Superior temporal gyrus (tissue), 1 donor: ENCODE results near the gene KCNH1.
A peak's percentile ranks its signal among the peaks of the same experiment; 100 is the strongest.

Source experiments
- DNase-seq: peaks from one replicate; pipeline ENCODE4 v3.0.0-alpha.2; 2016; ENCODE audit errors: extremely low spot score

Gene KCNH1

GRCh38 chr1:210866532-210866931 is 267.4 kb downstream of the KCNH1 start:
- DNase-seq = no peak

GRCh38 chr1:210857705-210858104 is 276.2 kb downstream of the KCNH1 start:
- no peak for DNase-seq

GRCh38 chr1:210857146-210857663 is 276.7 kb downstream of the KCNH1 start:
- DNase-seq = no peak

GRCh38 chr1:210855440-210855839 is 278.5 kb downstream of the KCNH1 start:
- no peak for DNase-seq

GRCh38 chr1:210853276-210853675 is 280.7 kb downstream of the KCNH1 start:
- no peak for DNase-seq

- peak; percentile 99 for DNase-seq
Observed at GRCh38 chr1:210850556-210850955, 283.4 kb downstream of the KCNH1 start.

- no peak for DNase-seq
Observed at GRCh38 chr1:210848474-210848873, 285.5 kb downstream of the KCNH1 start.

DNA sequence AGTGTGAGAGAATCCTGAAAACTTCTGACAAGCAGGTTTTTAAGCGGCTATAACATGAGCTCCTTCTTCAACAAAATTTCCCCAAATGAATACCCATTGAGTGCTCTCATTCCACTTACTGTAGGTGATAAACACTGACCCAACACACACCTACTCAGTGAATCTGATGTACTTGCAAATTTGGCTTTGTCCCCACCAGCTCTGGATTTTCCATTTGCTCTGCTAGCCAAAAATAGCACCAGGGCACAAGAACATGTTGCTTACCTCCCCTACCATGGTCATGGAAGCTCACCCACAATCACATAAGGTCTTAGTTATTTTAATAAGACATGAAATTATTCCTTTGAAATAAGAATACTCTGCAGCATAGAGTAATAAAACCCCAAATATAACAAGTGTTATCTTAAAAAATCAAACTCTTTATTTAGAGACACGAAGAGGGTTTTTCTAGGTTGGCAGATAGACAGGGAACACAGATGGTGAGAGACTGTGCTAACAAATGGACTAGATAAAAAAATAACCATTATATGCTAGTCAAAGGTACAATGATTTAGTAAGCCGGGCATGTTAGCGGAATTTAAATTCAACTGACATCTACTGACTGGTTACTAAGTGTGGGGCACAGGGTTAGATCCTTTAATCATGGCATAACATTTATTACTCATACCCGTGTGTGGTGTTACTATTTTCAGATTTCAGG is 291.9 kb downstream of the KCNH1 start:
- DNase-seq = peak; percentile 63

DNA sequence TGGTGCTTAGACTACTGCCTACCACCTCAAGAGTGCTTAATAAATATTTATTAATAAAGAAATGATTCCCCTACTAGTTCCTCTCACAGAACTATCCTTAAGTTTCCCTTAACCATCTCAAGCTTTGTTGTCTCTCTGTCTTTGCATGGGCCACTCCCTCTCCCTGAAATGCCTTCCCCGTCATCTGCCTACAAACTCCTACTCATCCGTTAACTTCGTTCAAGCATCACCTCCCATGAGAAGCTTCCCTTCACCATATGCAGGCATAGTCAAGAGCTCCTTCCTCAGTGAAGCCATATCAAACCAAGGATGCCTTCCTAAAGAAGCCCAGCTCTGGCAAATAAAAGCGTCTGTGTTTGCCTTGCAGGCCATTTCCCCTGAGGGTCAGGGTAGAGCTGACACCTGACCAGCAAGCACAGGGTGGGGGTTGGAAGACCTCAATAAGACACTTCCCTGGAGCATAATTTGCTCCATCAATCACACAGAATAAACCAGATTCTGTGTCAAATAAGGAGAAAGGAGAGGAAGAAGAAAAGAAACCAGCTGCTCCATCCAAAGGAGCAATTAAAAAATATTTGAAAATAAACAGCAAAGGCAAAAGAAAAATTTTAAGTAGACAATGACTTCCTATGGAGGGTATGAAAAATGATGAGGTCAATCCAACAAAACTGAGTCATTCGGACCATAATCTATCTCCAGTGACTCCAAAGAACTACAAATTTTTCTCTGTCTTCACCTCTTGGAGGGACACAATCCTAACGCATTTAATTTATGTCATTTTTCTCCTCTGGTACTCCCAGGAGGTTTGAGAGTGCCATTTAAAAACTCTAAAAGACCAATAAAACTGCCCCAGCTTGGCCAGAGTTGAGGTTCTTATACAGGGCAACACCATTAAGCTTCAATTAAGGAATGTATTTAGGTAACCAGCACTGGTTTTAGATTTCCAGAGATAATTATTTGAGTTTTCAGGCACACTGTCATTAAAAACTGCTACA is 303.6 kb downstream of the KCNH1 start:
- DNase-seq = no peak

- DNase-seq = no peak
Observed at GRCh38 chr1:210828996-210829596, 304.9 kb downstream of the KCNH1 start.

DNA sequence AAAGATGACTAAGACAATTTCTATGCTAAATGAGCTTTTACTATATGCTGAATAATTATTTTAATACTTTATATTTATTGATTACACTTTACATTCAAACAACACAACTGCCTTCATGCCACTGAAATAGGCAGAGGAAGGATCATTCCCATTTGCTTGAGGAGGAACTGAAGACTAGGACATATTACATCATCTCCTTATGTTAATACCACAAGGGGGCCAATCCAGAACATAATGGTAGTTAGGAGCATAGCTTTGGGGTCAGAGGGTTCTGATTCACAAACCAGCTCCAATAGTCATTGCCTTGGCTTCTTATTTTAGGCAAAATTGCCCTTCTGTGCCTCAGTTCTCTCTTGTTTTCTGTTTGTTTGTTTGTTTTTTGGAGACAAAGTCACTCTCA is 306.5 kb downstream of the KCNH1 start:
- DNase-seq = no peak

- no peak for DNase-seq
Observed at GRCh38 chr1:210826686-210827085, 307.3 kb downstream of the KCNH1 start.

GRCh38 chr1:210822932-210823331 is 311.0 kb downstream of the KCNH1 start:
- no peak for DNase-seq

- DNase-seq = no peak
Observed at GRCh38 chr1:210822241-210822640, 311.7 kb downstream of the KCNH1 start.

DNA sequence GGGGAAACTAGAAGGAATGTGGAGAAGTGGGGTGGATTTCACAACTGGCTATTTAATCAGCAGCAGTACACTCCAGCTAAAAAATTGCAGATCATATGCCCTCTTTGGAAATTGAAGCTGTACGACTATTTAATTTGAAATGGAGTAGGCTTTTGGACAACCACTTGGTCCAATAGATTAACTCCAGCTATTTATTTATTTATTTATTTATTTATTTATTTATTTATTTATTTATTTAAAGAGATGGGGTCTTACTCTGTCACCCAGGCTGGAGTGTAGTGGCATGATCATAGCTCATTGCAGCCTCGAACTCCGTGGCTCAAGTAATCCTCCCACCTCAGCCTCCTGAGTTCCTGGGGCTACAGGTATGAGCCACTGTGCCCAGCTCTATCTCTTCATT is 312.3 kb downstream of the KCNH1 start:
- DNase-seq = no peak

- no peak for DNase-seq
Observed at GRCh38 chr1:210819266-210819665, 314.7 kb downstream of the KCNH1 start.

- no peak for DNase-seq
Observed at GRCh38 chr1:210817385-210818275, 316.3 kb downstream of the KCNH1 start.

- no peak for DNase-seq
Observed at GRCh38 chr1:210815641-210816550, 318.1 kb downstream of the KCNH1 start.

- DNase-seq = no peak
Observed at GRCh38 chr1:210814382-210815123, 319.4 kb downstream of the KCNH1 start.
